ENCODE measurements around the gene CTIF. TPM values are rescaled to one million over a fixed set of nuclear protein-coding genes. Genes with fewer than 3 reads are reported as not detected.

CTIF gene
- total RNA-seq, 1 donor from 2014 or later: 15.0 TPM

DNA sequence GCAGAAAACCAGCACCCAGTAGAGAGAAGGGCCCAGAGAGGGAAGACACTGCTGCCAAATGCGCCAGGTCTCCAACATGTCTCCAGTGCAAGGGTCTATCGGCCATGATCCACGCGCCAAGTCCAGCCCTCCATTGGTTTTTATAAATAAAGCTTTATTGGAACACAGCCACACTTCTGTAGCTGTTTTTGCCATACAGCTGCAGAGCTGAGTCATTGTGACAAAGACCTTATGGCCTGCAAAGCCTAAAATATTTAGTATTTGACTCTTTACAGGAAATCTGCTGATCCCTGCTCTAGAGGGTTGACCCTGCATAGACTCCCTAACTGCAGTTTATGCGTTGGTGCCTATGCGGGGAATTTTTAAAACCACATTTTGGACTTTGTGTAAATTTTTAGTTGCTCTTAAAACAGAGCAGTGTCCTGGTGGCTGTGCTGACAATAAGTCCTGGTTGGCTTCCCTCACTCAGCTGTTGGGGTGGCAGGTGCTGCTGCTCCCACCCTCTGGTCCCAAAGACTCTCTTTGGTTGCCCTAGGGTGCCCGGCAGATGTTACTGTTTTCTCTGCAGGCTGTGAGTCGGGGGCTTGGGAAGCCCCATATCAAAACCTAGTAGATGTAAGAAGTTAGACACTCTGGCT is 154.9 kb downstream of the CTIF start:
- TF ChIP-seq, protein P1, sequence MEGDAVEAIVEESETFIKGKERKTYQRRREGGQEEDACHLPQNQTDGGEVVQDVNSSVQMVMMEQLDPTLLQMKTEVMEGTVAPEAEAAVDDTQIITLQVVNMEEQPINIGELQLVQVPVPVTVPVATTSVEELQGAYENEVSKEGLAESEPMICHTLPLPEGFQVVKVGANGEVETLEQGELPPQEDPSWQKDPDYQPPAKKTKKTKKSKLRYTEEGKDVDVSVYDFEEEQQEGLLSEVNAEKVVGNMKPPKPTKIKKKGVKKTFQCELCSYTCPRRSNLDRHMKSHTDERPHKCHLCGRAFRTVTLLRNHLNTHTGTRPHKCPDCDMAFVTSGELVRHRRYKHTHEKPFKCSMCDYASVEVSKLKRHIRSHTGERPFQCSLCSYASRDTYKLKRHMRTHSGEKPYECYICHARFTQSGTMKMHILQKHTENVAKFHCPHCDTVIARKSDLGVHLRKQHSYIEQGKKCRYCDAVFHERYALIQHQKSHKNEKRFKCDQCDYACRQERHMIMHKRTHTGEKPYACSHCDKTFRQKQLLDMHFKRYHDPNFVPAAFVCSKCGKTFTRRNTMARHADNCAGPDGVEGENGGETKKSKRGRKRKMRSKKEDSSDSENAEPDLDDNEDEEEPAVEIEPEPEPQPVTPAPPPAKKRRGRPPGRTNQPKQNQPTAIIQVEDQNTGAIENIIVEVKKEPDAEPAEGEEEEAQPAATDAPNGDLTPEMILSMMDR (IDR thresholded peaks at IDR 0.05; ENCODE audit: insufficient read depth, low read length, severe bottlenecking): no peak
- no peak for DNase-seq (ENCODE audit: low read depth)
- no peak for FAIRE-seq
- no peak overlapping the region for H3K4me3 ChIP-seq (ENCODE audit: low read depth, low read length)
- peaks cover 4% of the 10 kb centered on the region for H3K36me3 ChIP-seq (ENCODE audit: control insufficient read depth, insufficient read depth, low read length)
- no peaks in the 10 kb centered on the region for H3K27me3 ChIP-seq (ENCODE audit: control insufficient read depth, insufficient read depth, low read length)

DNA sequence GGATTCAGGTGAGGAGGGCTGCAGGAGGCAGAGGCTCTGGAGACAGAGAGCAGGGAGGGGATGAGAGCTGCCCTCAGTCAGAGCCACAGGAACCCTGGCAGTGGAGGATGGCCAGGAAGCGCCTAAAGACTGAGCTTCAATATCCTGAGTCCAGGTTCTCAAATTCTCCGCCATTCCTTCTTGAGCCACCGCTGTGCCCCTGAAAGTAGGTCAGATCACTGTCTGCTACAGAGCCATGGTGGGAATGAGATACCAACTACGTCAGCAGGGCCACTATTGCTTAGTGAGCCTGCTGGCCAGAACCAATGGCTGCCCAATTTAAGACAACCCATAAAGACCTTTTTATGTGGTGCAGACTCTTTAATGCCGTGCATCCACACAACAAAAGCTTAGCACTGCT is 155.5 kb downstream of the CTIF start:
- no peaks in the 10 kb centered on the region for H3K27me3 ChIP-seq (ENCODE audit: control insufficient read depth, insufficient read depth, low read length)
- H3K36me3 ChIP-seq (ENCODE audit: control insufficient read depth, insufficient read depth, low read length): peaks cover 4% of the 10 kb centered on the region
- TF ChIP-seq, protein P1 (IDR thresholded peaks at IDR 0.05; ENCODE audit: insufficient read depth, low read length, severe bottlenecking): no peak
- no peak for DNase-seq (ENCODE audit: low read depth)
- H3K4me3 ChIP-seq (ENCODE audit: low read depth, low read length): no peak overlapping the region
- peak; percentile 64 for FAIRE-seq

DNA sequence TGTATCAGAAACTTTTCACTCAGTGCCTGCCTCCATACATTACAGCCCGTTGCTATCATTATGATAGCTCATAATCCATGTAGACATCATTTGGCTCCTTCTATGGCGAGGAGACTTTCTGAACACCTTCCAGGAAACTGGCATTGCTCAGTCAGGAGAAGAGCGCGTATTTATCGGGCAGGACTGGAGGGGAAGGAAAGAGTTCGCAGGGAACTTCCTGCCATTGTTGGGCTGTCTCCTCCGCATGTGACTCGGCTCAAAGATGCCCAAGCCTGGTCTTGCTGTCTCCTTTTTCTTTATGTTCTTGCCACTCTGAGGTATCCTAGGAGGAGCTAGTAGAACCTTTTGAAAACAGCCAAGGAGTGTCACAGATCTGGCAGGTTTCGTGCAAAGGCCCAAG is 156.8 kb downstream of the CTIF start:
- Histone ChIP-seq H3K27me3 (ENCODE audit: control insufficient read depth, insufficient read depth, low read length) (no peaks in the 10 kb centered on the region), H3K4me3 (ENCODE audit: low read depth, low read length) (no peak overlapping the region), H3K36me3 (ENCODE audit: control insufficient read depth, insufficient read depth, low read length) (peaks cover 4% of the 10 kb centered on the region)
- TF ChIP-seq, protein P1 (IDR thresholded peaks at IDR 0.05; ENCODE audit: insufficient read depth, low read length, severe bottlenecking): no peak
- FAIRE-seq: no peak
- no peak for DNase-seq (ENCODE audit: low read depth)

DNA sequence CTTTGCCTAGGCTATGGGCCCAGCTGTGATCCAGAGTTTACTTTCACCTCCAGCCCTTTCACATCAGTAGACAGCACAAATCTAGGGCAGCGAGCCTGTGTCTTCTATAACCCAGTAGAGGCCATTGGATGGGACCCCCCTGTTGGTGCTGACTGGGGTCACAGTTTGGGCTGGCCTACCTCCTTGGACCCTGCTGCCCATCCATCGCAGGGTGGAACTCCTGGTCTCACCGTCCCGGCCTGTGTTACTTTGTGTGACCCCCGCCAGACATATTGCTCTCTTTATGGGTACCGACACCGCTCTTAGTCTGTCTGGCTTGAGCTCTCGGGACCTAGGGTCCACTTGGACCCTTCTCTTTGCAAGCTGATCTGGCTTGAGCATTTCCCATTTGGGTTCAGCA is 157.4 kb downstream of the CTIF start:
- Histone ChIP-seq H3K4me3 (ENCODE audit: low read depth, low read length) (no peak overlapping the region), H3K36me3 (ENCODE audit: control insufficient read depth, insufficient read depth, low read length) (peaks cover 4% of the 10 kb centered on the region), H3K27me3 (ENCODE audit: control insufficient read depth, insufficient read depth, low read length) (no peaks in the 10 kb centered on the region)
- FAIRE-seq (no peak), DNase-seq (ENCODE audit: low read depth) (no peak)
- TF ChIP-seq, protein P1 (IDR thresholded peaks at IDR 0.05; ENCODE audit: insufficient read depth, low read length, severe bottlenecking): no peak

DNA sequence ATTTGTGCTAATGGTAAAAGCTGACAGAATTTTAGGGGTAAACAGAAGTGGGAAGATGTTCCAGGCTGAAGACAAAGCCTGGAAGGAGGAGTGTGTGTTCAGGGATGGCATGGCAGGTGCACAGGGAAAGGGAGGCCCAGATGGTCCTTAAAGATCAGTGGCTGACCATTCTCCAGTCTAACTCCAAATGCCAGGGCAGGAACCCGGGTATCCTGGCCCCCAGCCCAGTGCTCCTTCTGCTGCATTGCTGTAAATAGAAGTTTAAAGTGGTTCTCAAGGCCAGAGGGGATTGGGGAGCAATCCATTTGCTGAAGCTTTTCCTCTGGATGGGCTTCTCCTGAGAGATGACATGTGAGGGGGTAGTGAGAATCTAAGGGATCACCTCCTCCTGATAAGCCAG is 158.6 kb downstream of the CTIF start:
- Histone ChIP-seq H3K4me3 (ENCODE audit: low read depth, low read length) (no peak overlapping the region), H3K27me3 (ENCODE audit: control insufficient read depth, insufficient read depth, low read length) (no peaks in the 10 kb centered on the region), H3K36me3 (ENCODE audit: control insufficient read depth, insufficient read depth, low read length) (peaks cover 4% of the 10 kb centered on the region)
- TF ChIP-seq, protein P1 (IDR thresholded peaks at IDR 0.05; ENCODE audit: insufficient read depth, low read length, severe bottlenecking): no peak
- DNase-seq (ENCODE audit: low read depth): no peak
- peak; percentile 55 for FAIRE-seq

DNA sequence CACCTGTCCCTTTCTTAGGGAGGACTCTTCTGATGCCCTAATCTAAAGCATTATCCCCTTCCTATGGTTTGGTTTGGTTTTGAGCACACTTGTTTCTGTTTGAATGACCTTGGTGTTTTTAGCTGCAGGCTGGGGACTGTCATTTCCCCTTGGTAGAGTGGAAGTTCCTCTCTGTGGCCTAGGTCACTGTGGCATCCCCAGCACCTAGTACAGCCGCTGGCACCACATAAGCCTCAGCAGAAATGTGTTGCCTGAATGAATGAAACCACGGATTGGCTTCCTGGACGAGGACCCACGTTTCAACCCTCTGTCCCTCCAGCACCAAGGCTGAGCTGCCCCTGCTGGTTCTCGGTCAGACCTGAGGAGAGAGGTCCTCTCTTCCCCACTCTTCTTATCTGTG is 159.9 kb downstream of the CTIF start:
- TF ChIP-seq, protein P1 (IDR thresholded peaks at IDR 0.05; ENCODE audit: insufficient read depth, low read length, severe bottlenecking): no peak
- H3K4me3 ChIP-seq (ENCODE audit: low read depth, low read length): no peak overlapping the region
- H3K36me3 ChIP-seq (ENCODE audit: control insufficient read depth, insufficient read depth, low read length): peaks cover 4% of the 10 kb centered on the region
- no peaks in the 10 kb centered on the region for H3K27me3 ChIP-seq (ENCODE audit: control insufficient read depth, insufficient read depth, low read length)
- FAIRE-seq: peak; percentile 81
- DNase-seq (ENCODE audit: low read depth): no peak
